Kidney epithelial cell (primary cell): ENCODE data around the gene CD46. TPM values are rescaled to one million over a fixed set of nuclear protein-coding genes. Genes with fewer than 3 reads are reported as not detected.
"Not testable (repeated sequence)": the region's sequence is repeated elsewhere in the genome, so short reads cannot be mapped to it uniquely, and the experiment has no call there.

ENCODE experiments used
- DNase-seq: peaks from one replicate; pipeline ENCODE4 v3.0.0-alpha.2; 2010; ENCODE audit warnings: low read depth
- H3K27me3 ChIP-seq: 2 replicates; pipeline ENCODE4 v1.6.0; 2011; ENCODE audit warnings: low read length; ENCODE audit not compliant: control insufficient read depth, insufficient read depth
- H3K36me3 ChIP-seq: 2 replicates; pipeline ENCODE4 v1.5.1; 2011; ENCODE audit warnings: low read length; ENCODE audit not compliant: control insufficient read depth, insufficient read depth
- H3K4me3 ChIP-seq: 2 replicates; pipeline ENCODE4 v1.5.1; 2011; ENCODE audit warnings: low read depth, mild to moderate bottlenecking, control low read depth, low read length
- CTCF ChIP-seq: IDR thresholded peaks from 2 replicates; pipeline ENCODE4 v1.5.1; 2011; ENCODE audit warnings: mild to moderate bottlenecking, moderate library complexity, low read length, control low read depth, inconsistent platforms; ENCODE audit not compliant: insufficient read depth, poor library complexity, severe bottlenecking
- total RNA-seq: library from RNA; depleted of rRNA; stranded (reverse); fragments of >200 nt; gene quantifications from 2 replicates; pipeline ENCODE4 v1.2.3, GENCODE V29; 2015

CD46 gene
- total RNA-seq, 1 donor from 2014 or later = 138 TPM

DNA sequence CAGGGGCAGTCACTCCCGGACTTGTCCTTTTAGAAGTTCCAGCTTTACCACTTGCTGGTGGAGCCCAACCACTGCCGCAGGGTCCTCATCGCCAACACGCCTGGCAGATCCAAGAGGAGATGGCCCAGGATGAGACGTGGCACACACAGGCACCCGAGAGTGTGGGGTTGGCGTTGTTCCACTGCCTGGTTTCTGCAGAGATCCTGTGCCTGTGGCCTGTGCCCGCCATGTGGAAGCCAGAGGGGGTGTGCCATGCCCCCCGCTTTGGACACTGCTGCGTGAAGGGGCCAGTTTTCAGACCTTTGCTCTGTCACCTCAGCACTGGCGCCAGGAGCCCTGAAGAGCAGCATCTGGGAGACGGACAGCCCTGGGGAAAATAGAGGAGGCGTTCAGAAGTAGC lies 10.8 kb downstream of the CD46 start:
- DNase-seq = no peak
- no peaks in the 10 kb centered on the region for H3K27me3 ChIP-seq
- peaks cover 1% of the 10 kb centered on the region for H3K36me3 ChIP-seq
- no peak overlapping the region for H3K4me3 ChIP-seq
- TF ChIP-seq CTCF = no peak

DNA sequence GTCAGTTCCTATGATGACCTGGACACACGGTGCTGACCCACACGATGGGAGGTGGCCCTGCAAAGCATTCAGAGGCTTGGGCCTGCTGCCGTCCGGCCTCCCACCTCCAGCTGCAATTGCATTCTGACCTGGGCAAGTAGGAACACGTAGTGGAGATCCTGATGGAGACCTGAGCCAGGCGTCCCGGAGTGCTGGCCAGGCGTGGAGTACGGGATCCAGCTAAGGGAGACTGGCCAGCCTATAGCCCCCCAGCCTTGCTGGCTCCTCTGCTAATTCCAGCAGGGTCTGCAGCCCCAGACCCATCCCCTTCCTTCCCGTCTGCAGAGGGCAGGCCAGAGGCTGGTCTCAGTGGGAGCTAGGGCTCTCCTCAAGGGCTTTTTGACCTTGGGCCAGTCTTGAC lies 11.2 kb downstream of the CD46 start:
- DNase-seq = no peak
- no peaks in the 10 kb centered on the region for H3K27me3 ChIP-seq
- TF ChIP-seq CTCF = no peak
- no peak overlapping the region for H3K4me3 ChIP-seq
- H3K36me3 ChIP-seq = peaks cover 1% of the 10 kb centered on the region

GRCh38 chr1:207763972-207764371 lies 12.1 kb downstream of the CD46 start:
- Histone ChIP-seq H3K27me3 (no peaks in the 10 kb centered on the region), H3K4me3 (no peak overlapping the region), H3K36me3 (peaks cover 1% of the 10 kb centered on the region)
- DNase-seq = no peak
- no peak for TF ChIP-seq CTCF

- no peak for TF ChIP-seq CTCF
- Histone ChIP-seq H3K4me3 (no peak overlapping the region), H3K27me3 (no peaks in the 10 kb centered on the region), H3K36me3 (peaks cover 1% of the 10 kb centered on the region)
- no peak for DNase-seq
These were observed 14.7 kb downstream of the CD46 start for GRCh38 chr1:207766569-207766968.

GRCh38 chr1:207770514-207770913 lies 18.7 kb downstream of the CD46 start:
- H3K27me3 ChIP-seq, H3K36me3 ChIP-seq, DNase-seq: not testable (repeated sequence)

DNA sequence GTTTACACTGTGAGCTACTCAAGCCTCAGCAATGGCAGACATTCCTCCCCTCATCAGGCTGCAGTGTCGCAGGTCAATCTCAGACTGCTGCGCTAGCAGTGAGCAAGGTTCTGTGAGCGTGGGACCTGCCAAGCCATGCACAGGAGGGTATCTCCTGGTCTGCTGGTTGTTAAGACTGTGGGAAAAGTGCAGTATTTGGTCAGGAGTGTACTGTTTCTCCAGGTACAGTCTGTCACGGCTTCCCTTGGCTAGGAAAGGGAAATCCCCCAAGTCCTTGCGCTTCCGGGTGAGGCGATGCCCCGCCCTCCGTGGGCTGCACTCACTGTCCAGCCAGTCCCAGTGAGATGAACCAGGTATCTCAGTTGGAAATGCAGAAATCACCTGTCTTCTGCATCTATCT lies 24.2 kb downstream of the CD46 start:
- H3K27me3 ChIP-seq, H3K36me3 ChIP-seq, H3K4me3 ChIP-seq, DNase-seq: not testable (repeated sequence)

More at GRCh38 chr1:207770514-207770913, 18.7 kb downstream of the CD46 start:
- not testable (repeated sequence) for H3K4me3 ChIP-seq

DNA sequence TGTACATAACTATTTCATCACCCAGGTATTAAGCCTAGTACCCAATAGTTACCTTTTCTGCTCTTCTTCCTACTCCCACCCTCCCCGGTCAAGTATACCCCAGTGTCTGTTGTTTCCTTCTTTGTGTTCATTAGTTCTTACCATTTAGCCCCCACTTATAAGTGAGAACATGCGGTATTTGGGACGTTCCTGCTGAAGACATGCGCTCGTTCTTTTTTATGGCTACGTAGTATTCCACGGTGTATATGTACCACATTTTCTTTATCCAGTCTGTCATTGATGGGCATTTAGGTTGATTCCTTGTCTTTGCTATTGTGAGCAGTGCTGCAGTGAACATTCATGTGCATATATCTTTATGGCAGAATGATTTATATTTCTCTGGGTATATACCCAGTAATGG lies 25.6 kb downstream of the CD46 start:
- H3K36me3 ChIP-seq, H3K27me3 ChIP-seq, H3K4me3 ChIP-seq, DNase-seq: not testable (repeated sequence)
